Activated CD4-positive, CD25-positive, alpha-beta regulatory T cell treated with anti-CD3 and anti-CD28 coated beads, Interleukin-2, amount 50 U/mL, for 16 hours (primary cell): ENCODE data around the gene SLCO3A1.

Experiments used
- DNase-seq: peaks from one replicate; pipeline ENCODE4 v3.0.0-alpha.2; 2020; ENCODE audit warnings: low read depth, low spot score

SLCO3A1 gene

GRCh38 chr15:91911844-91912243 lies 58.3 kb downstream of the SLCO3A1 start:
- no peak for DNase-seq

DNA sequence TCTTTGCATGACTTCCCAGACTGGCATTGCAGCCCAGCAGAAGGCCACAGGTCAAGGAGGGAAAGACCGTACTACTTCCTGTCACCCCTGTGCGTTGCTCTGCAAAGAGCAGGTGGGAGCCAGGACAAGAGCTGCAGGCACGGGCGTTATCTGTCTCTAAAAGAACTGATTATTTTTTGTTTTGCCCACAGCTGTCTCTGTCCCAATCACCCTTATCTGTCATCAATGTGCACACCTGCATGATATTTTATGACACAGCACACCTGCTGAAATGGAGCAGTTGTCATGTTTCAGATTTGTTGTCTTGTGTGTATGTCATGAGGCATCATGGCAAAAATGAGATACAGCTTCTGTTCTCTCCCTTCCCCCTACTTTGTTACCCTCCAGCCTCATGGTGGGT lies 58.8 kb downstream of the SLCO3A1 start:
- no peak for DNase-seq

DNA sequence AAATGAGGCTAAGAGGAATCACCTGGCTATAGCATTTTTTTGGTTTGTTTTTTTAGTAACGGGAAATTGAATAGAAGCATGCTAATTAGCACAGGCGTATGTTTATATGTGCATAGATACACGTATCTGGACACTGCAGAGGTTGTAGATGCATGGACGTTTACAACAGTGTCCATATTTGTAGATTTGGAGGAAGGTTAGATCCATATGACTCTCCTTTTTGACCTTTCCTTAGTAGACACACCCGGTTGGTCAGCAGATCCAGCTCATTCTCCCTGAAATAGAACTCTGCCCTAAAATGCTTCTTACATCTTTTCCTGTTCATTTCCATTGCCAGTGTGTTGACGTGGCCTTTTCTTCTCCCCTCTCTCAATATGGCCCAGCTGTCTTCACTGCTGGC lies 60.1 kb downstream of the SLCO3A1 start:
- no peak for DNase-seq

- DNase-seq = no peak
Measured at GRCh38 chr15:91915576-91915975, 62.1 kb downstream of the SLCO3A1 start.

- no peak for DNase-seq
Measured at GRCh38 chr15:91916051-91916450, 62.5 kb downstream of the SLCO3A1 start.

GRCh38 chr15:91917686-91918360 lies 64.3 kb downstream of the SLCO3A1 start:
- DNase-seq = no peak

- DNase-seq = no peak
Measured at GRCh38 chr15:91919014-91919534, 65.6 kb downstream of the SLCO3A1 start.

GRCh38 chr15:91921188-91921842 lies 67.8 kb downstream of the SLCO3A1 start:
- no peak for DNase-seq

DNA sequence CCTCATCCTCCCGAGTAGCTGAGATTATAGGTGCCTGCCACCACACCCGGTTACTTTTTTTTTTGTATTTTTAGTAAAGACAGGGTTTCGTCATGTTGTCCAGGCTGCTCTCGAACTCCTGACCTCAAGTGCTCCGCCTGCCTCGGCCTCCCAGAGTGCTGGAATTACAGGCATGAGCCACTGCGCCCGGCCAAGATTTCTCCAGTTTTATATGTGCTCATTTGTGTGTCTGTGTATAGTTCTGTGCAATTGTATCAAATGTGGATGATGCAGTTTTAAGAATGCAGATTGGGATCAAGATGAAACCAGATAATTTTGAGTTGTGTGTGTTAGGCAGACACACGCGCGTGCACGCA lies 68.3 kb downstream of the SLCO3A1 start:
- DNase-seq = no peak

- DNase-seq = no peak
Measured at GRCh38 chr15:91922646-91923547, 69.4 kb downstream of the SLCO3A1 start.

DNA sequence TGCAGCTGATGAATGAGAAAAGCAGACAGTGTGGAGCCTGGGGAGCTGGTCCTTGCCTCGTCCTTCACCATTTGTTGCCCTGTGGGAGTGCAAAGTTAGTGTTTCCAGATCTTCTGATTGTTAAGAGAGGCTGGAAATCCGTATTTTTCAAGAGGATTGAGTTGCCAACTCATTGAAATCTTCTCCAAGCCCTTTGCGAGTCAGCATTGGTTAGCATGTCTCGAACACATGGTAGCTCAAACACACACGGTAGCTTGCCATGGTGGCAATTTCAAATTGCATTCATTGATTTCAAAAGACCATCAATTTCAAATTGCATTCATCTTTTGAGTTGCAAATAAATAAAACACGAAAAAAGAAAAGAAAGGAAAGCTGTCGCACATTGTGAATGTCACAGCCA lies 70.7 kb downstream of the SLCO3A1 start:
- no peak for DNase-seq

- no peak for DNase-seq
Measured at GRCh38 chr15:91924837-91925495, 71.5 kb downstream of the SLCO3A1 start.

DNA sequence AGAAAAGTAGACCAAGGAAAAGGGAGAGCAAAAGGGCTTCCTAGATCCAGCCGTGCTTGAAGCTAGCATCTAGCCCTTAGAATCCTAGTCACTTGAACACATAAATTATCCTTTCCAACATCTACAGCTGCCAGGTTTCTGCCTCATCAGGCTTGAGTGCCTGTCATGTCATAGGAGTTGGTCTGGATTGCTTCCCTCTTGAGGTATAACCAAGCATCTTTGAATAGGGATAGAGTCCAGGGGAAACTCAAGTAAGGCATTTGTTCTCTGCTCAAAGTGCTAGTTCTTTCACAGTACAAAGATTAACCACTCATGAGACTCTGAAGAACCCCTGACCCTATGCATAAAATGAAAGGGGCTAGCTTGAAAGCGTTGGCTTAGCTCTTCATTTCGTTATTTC lies 72.3 kb downstream of the SLCO3A1 start:
- DNase-seq = no peak

DNA sequence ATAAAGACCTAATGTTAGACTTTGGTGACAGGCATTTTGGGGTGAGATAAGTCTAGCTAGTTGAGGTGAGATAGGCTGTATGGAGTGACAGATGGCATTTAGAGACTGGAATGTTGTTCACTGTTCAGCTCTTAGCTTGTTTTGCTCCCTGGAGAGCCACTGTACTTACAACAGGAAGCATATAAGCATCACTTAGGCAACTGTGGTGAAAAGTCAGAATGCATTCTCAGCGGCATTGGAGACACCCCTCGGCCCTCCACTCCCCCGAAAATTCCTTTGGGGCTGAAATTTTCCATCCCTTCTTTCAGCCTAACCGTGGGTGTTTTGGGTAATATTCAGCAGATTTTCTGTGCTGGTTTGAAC lies 73.4 kb downstream of the SLCO3A1 start:
- DNase-seq = no peak

DNA sequence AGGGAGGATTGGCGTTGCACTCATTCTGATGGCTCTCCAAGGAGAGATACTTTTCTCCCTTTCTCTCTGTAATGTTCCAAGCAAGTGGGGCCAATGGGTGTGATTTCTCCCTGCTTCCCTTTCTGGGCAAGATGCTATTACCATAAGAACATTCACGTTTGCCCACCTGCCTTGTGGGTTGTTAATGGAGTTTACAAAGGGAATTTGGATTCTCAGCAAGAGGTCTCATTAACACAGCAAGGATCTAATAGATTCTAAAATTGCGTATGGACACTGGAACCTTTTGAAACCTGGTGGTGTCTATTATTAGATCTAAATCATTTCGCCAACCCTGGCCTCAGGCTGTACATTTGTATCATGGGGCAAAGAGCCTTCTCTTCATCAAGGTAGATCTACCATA lies 74.1 kb downstream of the SLCO3A1 start:
- no peak for DNase-seq

- DNase-seq = no peak
Measured at GRCh38 chr15:91928675-91929074, 75.2 kb downstream of the SLCO3A1 start.

DNA sequence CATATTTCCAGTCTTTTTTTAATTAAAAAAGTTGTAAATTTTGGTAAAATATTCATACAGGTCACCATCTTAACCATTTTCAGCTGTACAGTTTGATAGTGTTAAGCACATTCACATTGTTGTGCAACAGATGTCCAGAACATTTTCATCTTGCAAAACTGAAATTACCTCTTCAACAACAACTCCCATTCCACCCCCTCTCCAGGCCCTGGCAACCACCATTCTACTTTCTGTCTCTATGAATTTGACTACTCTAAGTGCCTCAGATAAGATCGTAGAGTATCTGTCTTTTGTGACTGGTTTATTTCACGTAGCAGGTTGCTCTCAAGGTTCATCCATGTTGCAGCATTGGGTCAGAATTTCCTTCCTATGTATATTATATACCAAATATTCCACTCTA lies 76.0 kb downstream of the SLCO3A1 start:
- no peak for DNase-seq

DNA sequence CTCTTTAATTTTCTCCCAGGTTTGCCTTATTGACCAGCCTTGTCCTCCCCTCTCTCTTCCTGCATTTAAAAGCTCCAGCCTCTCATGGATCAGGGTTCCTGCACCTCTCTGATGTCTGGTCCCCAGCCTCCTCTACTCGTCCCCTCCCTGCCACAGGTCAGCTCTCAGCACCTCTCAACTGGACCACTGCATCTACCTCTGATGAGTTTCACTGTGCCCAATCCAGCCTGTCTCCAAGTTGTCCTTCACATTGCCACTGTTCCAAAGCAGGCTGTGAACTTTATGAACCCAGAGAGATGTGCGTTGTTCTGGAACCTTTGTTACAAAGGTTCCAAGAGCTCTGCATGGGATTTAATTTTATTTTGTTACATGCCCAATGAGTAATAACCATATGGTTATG lies 76.6 kb downstream of the SLCO3A1 start:
- DNase-seq = no peak

GRCh38 chr15:91936182-91936775 lies 82.8 kb downstream of the SLCO3A1 start:
- DNase-seq = no peak

- DNase-seq = no peak
Measured at GRCh38 chr15:91936927-91937326, 83.4 kb downstream of the SLCO3A1 start.

- DNase-seq = no peak
Measured at GRCh38 chr15:91938136-91938535, 84.6 kb downstream of the SLCO3A1 start.
